Heart left ventricle (tissue), 16 donors: ENCODE results near the gene TRAPPC2B. TPM values are rescaled to one million over a fixed set of nuclear protein-coding genes. Genes with fewer than 3 reads are reported as not detected.
A peak's percentile ranks its signal among the peaks of the same experiment; 100 is the strongest.

Source experiments
- ATAC-seq, 4 donors: fragments of 200-7000 bp; cut with Tn5 transposase; one replicate each; pipeline ENCODE4 v1.9.1; 2020 to 2022; ENCODE audit warnings: moderate library complexity in 4 of 4, mild to moderate bottlenecking in 3 of 4, moderate number of reproducible peaks in 1 of 4
- DNase-seq, 5 donors: peaks; one replicate each; pipeline ENCODE4 v3.0.0-alpha.2; 2020
- H3K27ac ChIP-seq, 12 donors: fragments of 200-600 bp; sonication (generic) in 4 of 12; one replicate each; pipeline versions ENCODE4 v1.5.0 to v1.8.0; 2016 to 2022; ENCODE audit warnings: mild to moderate bottlenecking in 2 of 12
- H3K27me3 ChIP-seq, 9 donors: fragments of 200-600 bp; sonication (generic) in 2 of 9; one replicate each; pipeline versions ENCODE4 v1.5.1 to v1.8.0; 2016 to 2022; ENCODE audit warnings: mild to moderate bottlenecking in 3 of 9
- H3K36me3 ChIP-seq, 9 donors: fragments of 200-600 bp; sonication (generic) in 2 of 9; one replicate each; pipeline versions ENCODE4 v1.5.0 to v1.8.0; 2018 to 2022; ENCODE audit warnings: mild to moderate bottlenecking in 2 of 9
- H3K4me1 ChIP-seq, 12 donors: fragments of 200-600 bp; sonication (generic) in 4 of 12; one replicate each; pipeline versions ENCODE4 v1.5.0 to v1.8.0; 2016 to 2022; ENCODE audit warnings: mild to moderate bottlenecking in 3 of 12
- H3K4me3 ChIP-seq, 12 donors: fragments of 200-600 bp; sonication (generic) in 4 of 12; one replicate each; pipeline versions ENCODE4 v1.5.0 to v1.8.0; 2017 to 2022; ENCODE audit warnings: mild to moderate bottlenecking in 9 of 12, moderate library complexity in 4 of 12
- H3K9me3 ChIP-seq, 12 donors: fragments of 200-600 bp; sonication (generic) in 4 of 12; one replicate each; pipeline versions ENCODE4 v1.5.0 to v1.8.0; 2016 to 2022; ENCODE audit warnings: mild to moderate bottlenecking in 1 of 12
- POLR2A ChIP-seq, 2 donors: fragments of 450-650 bp; IDR thresholded peaks; one replicate each; pipeline ENCODE4 v1.6.1; 2017; ENCODE audit warnings: antibody characterized with exemption in 2 of 2, mild to moderate bottlenecking in 2 of 2, moderate library complexity in 2 of 2
- WGBS, 4 donors: extraction: QIAGEN DNeasy Blood & Tissue Kit in 2 of 4; methylation state at CpG; one replicate each; pipeline versions ENCODE4 v1.1.5 to v1.1.7; 2013 to 2018; 5-methylcytosine and 5-hydroxymethylcytosine counted together
- intact Hi-C, 10 donors: fragments of 100-400 bp; cut with DNase I; formaldehyde crosslinking; loops; one replicate each; pipeline versions ENCODE4 v1.11.1 to v1.14.2; 2022
- polyA plus RNA-seq, 2 donors: library from polyadenylated mRNA; stranded (reverse); fragments of 200-250 nt; gene quantifications; one replicate each; pipeline ENCODE4 v1.2.3, GENCODE V29; 2013
- total RNA-seq, 9 donors: library from RNA; depleted of rRNA in 2 of 9; stranded (reverse); fragments of >200 nt in 2 of 9; fragmentation: NEBNext Ultra II Directional in 3 of 9; extraction: Animal tissue kit (Norgen Biotek cat#: 25700) in 3 of 9; gene quantifications; one replicate each; pipeline versions ENCODE4 v1.1.0 to v1.2.4, GENCODE V29; 2016 to 2023
- TF ChIP-seq, protein P1 (sequence below), 12 donors: fragments of 200-600 bp; sonication (generic) in 4 of 12; IDR thresholded peaks; one replicate each; pipeline versions ENCODE4 v1.5.0 to v1.8.0; 2018 to 2022; ENCODE audit warnings: antibody characterized with exemption in 12 of 12, mild to moderate bottlenecking in 5 of 12
- donor health status: ischemic (EF 13 %, LVEDD 7.1; RV severe dilation, severe dysfunction).
- donor health status: healthy with polysubstance abuse.
- donor health status: DM: no; HTN: yes; CAD: no.
- donor health status: DM: no; HTN: no; CAD: no.
- donor health status: ischemic (EF 25% LVEDD 6.9; RV normal size, moderate dysfunction).
- donor health status: ischemic (EF 25% LVEDD 5.7; RV mildly dilated, moderate dysfunction).
- donor health status: healthy.
- donor health status: DM: yes; HTN: yes; CAD: no.
- donor health status: ischemic (EF 35%, LVEDD 5.7; RV mildly dilated, moderate dysfunction).
- donor health status: nonischemic (EF 11% LVEDD 7.7; RV severe dilation, severe dysfunction).
- donor health status: DM: yes; HTN: yes; CAD: no.
- donor health status: PGD.
- donor health status: ischemic (EF 29% LVEDD 5.4; RV normal size, mild dysfunction).
- donor health status: nonischemic (EF 23%, LVEDD 6.1; RV moderate dilation, normal function).

The TRAPPC2B gene
- total and polyA plus RNA-seq, 11 donors: 7.4 to 35.6 (median 13.4) TPM

DNA sequence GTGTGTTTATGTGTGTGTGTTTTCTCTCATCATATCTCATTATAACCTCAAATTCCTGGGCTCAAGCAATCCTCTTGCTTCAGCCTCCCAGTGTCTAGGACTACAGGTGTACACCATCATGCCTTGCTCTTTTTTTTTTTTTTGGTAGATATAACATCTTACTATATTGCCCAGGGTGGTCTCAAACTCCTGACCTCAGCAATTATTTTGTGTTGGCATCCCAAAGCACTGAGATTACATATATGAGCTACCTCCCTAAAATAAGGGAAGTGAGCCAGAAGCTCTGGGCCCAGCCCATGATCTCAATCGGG, 43.5 kb upstream of the TRAPPC2B start:
- DNase-seq (no peak), ATAC-seq (peak; percentile 7 to 14 (median 12))
- TF ChIP-seq, protein P1, sequence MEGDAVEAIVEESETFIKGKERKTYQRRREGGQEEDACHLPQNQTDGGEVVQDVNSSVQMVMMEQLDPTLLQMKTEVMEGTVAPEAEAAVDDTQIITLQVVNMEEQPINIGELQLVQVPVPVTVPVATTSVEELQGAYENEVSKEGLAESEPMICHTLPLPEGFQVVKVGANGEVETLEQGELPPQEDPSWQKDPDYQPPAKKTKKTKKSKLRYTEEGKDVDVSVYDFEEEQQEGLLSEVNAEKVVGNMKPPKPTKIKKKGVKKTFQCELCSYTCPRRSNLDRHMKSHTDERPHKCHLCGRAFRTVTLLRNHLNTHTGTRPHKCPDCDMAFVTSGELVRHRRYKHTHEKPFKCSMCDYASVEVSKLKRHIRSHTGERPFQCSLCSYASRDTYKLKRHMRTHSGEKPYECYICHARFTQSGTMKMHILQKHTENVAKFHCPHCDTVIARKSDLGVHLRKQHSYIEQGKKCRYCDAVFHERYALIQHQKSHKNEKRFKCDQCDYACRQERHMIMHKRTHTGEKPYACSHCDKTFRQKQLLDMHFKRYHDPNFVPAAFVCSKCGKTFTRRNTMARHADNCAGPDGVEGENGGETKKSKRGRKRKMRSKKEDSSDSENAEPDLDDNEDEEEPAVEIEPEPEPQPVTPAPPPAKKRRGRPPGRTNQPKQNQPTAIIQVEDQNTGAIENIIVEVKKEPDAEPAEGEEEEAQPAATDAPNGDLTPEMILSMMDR (IDR thresholded peaks at IDR 0.05): no peak
- TF ChIP-seq POLR2A (IDR thresholded peaks at IDR 0.05): no peak
- peaks cover 0 to 33% (median 20%) of the 10 kb centered on the region in 12 donors for H3K4me1 ChIP-seq
- 0 to 2% (median 1%) methylated on average over 1 of the region's 1 CpG for WGBS, 4 donors
- peaks cover 0 to 28% (median 0%) of the 10 kb centered on the region in 9 donors for H3K27me3 ChIP-seq
- H3K27ac ChIP-seq: peak overlapping the region; percentile 66 to 96 (median 91)
- intact Hi-C loops: loop anchor here in 8 of 10 donors (1.0 to 5.0 kb wide), 8 partner anchors 31 to 71 kb away; partner anchors contain the start of genes ZNF460 (in 3 of the 8), TRAPPC2B (in 2 of the 8), ZNF547 (in 2 of the 8) and ZNF304 (in 1 of the 8)
- peaks cover 0 to 20% (median 15%) of the 10 kb centered on the region in 9 donors for H3K36me3 ChIP-seq
- peaks cover 0 to 12% (median 0%) of the 10 kb centered on the region in 12 donors for H3K9me3 ChIP-seq
- peak overlapping the region; percentile 74 to 96 (median 87) for H3K4me3 ChIP-seq

DNA sequence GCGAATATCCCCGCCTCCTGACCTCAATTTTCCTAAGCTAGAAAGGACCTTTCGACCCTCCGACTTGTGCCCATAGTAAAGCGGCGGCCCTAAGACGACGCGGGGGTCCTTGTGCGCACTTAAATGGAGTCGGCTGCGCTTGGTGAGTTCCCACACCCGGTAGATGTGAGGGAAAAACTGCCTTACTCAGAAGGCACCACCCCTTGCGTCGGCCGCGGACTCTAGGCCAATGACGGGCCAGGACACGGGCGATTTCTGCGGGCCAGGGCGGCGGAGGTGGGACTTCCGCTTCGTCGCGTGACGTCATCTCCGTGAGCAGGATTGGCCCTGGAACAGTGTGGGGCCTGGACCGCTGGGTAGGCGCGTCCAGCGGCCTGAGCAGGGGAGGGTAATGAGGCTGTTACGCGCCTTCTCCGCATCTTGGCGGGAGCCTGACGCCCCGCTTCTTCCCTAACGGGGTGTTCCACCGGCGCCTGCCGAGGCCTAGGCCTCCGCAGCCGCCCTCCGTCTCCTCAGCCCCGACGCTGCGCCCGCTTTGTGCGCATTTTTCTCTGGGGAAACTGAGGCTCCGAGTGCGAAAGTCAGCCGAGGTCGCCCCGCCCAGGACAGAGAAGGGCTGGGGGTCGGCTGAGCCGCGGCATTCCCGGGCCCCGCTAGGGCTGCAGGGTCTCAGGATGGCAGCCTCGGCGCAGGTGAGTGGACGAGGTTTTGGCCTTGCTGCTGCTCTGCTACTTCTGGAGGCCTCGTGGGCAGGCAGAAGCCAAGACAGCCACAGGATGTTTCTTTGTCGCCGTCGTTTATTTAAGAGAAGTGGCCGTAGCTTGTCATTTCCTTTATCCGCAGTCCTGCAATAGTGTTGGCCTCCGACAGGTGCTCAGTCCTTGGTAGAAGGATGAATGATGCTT, 42.9 kb upstream of the TRAPPC2B start, which contains the start of gene ZNF543:
TSS of gene ZNF543 (plus strand) at position 293 of the 905 bp plus-strand sequence. CDS start at position 675, 382 bp downstream.
- H3K4me1 ChIP-seq: peaks cover 0 to 33% (median 20%) of the 10 kb centered on the region in 12 donors
- intact Hi-C loops: loop anchor here in 7 of 10 donors (1.0 to 5.0 kb wide), 8 partner anchors 31 to 70 kb away; partner anchors contain the start of genes TRAPPC2B (in 2 of the 7), ZNF460 (in 2 of the 7), ZNF547 (in 2 of the 7) and ZNF304 (in 1 of the 7)
- ATAC-seq: peak; percentile 99 to 100 (median 100)
- H3K27me3 ChIP-seq: peaks cover 0 to 28% (median 0%) of the 10 kb centered on the region in 9 donors
- H3K4me3 ChIP-seq: peak within 1 kb of the TSS; percentile 74 to 96 (median 87)
- peak; percentile 97 to 98 (median 98) for DNase-seq
- H3K9me3 ChIP-seq: peaks cover 0 to 19% (median 0%) of the 10 kb centered on the region in 12 donors
- TF ChIP-seq, protein P1 (IDR thresholded peaks at IDR 0.05): no peak
- TF ChIP-seq POLR2A (IDR thresholded peaks at IDR 0.05): peak; percentile 65 to 90
- peaks cover 0 to 26% (median 21%) of the 10 kb centered on the region in 9 donors for H3K36me3 ChIP-seq
- peak within 1 kb of the TSS; percentile 66 to 96 (median 91) for H3K27ac ChIP-seq
- 0 to 1% (median 1%) methylated on average over 38 to 71 of the region's 71 CpGs for WGBS, 4 donors

DNA sequence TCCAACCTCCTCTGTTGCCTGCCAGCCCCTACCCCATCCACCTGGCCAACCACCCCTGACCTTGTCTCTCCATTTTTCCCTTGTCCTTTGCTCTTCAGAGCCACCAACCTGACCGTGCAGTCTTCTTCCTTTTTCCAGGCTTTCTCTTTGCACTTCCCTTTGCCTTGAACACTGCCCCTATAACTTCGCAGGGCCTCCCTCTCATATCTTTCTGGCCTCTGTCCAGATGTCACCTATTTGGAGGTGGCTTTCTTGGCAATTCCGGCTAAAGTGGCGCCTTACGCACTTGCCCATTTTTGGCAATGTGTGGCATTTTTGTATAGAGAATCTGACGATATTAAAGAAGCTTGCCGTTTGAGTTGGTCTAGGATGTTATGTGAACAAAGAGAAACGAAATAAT, 42.2 kb upstream of the TRAPPC2B start:
- H3K4me1 ChIP-seq: peaks cover 0 to 33% (median 20%) of the 10 kb centered on the region in 12 donors
- intact Hi-C loops: loop anchor here in 6 of 10 donors (2.0 to 5.0 kb wide), 7 partner anchors 34 to 70 kb away; partner anchors contain the start of genes TRAPPC2B (in 2 of the 6), ZNF460 (in 2 of the 6) and ZNF547 (in 2 of the 6)
- no peak for TF ChIP-seq POLR2A (IDR thresholded peaks at IDR 0.05)
- TF ChIP-seq, protein P1 (IDR thresholded peaks at IDR 0.05): no peak
- H3K27me3 ChIP-seq: peaks cover 0 to 25% (median 0%) of the 10 kb centered on the region in 9 donors
- H3K9me3 ChIP-seq: peaks cover 0 to 25% (median 0%) of the 10 kb centered on the region in 12 donors
- H3K27ac ChIP-seq: peak overlapping the region in 10 of 12 donors; percentile 85 to 96 (median 92)
- H3K36me3 ChIP-seq: peaks cover 0 to 33% (median 28%) of the 10 kb centered on the region in 9 donors
- WGBS, 4 donors: 30 to 36% (median 32%) methylated on average over 8 of the region's 8 CpGs
- ATAC-seq: no peak
- DNase-seq: no peak
- H3K4me3 ChIP-seq: peak overlapping the region; percentile 74 to 96 (median 87)
